Activated T-cell treated with anti-CD3 and anti-CD28 coated beads, Interleukin-2, amount 50 U/mL, for 72 hours (primary cell): ENCODE results near the gene MIP. TPM values are rescaled to one million over a fixed set of nuclear protein-coding genes. Genes with fewer than 3 reads are reported as not detected.
"Not testable (repeated sequence)": the region's sequence is repeated elsewhere in the genome, so short reads cannot be mapped to it uniquely, and the experiment has no call there.

Experiments used
- ATAC-seq, 2 donors: fragments of 150-1000 bp; cut with Tn5 transposase; replicated peaks in 1 of 2; 2 replicates each; pipeline ENCODE4 v1.10.0; 2021; ENCODE audit warnings: moderate library complexity in 2 of 2, mild to moderate bottlenecking in 1 of 2
- DNase-seq, 2 donors: peaks; one replicate each; pipeline ENCODE4 v3.0.0; 2021 to 2022; ENCODE audit warnings: mixed read lengths in 1 of 2
- H3K27ac Mint-ChIP-seq: one replicate; pipeline ENCODE4 v1.8.0; 2022; ENCODE audit warnings: mild to moderate bottlenecking, moderate library complexity, mixed read lengths
- H3K27me3 Mint-ChIP-seq: one replicate; pipeline ENCODE4 v1.8.0; 2022; ENCODE audit warnings: low read depth, mixed read lengths
- H3K36me3 Mint-ChIP-seq, 2 donors: one replicate each; pipeline ENCODE4 v1.8.0; 2022; ENCODE audit warnings: mixed read lengths in 2 of 2, mild to moderate bottlenecking in 1 of 2; ENCODE audit not compliant: insufficient read depth in 2 of 2
- H3K4me1 Mint-ChIP-seq: one replicate; pipeline ENCODE4 v1.8.0; 2022; ENCODE audit warnings: low read depth, mixed read lengths
- H3K4me3 Mint-ChIP-seq, 2 donors: one replicate each; pipeline ENCODE4 v1.8.0; 2022; ENCODE audit warnings: mild to moderate bottlenecking in 2 of 2, mixed read lengths in 2 of 2, moderate library complexity in 2 of 2
- H3K9me3 Mint-ChIP-seq, 2 donors: one replicate each; pipeline ENCODE4 v1.8.0; 2022; ENCODE audit warnings: mixed read lengths in 2 of 2
- total RNA-seq, 2 donors: library from RNA; stranded (reverse); gene quantifications; one replicate each; pipeline ENCODE4 v1.2.3, GENCODE V29; 2022

MIP gene
- not detected for total RNA-seq

- Mint-ChIP-seq H3K36me3 (no peaks in the 10 kb centered on the region), H3K27me3 (no peaks in the 10 kb centered on the region), H3K27ac (no peak within 1 kb of the TSS), H3K4me1 (peaks cover 10% of the 10 kb centered on the region), H3K9me3 (no peaks in the 10 kb centered on the region), H3K4me3 (no peak within 1 kb of the TSS)
- ATAC-seq = no peak
- no peak for DNase-seq
Observed at GRCh38 chr12:56454557-56454956, at the start of gene MIP. TSS of gene MIP (minus strand) at chr12:56454657. CDS start at chr12:56454613, 44 bp downstream.

DNA sequence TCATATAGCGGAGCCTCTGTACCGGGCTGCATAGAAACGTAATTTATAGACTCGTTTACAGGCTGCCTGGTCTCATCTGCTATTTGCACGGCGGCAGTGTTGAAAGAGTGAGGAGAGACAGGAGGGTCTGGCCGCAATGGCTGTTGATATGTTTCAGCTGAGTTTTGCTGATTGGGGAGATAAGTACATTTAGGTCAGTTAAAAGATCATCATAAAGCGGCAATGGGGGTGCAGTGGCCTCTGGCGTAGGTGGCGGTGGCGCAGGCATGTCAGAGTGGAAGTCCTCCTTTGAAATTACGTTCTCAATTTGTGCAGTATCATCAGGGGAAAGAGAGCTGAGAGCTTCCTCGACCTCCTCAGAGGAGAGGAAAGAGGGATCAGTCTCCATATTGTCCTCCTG, 45.4 kb upstream of the MIP start:
- H3K36me3 Mint-ChIP-seq, DNase-seq, H3K27ac Mint-ChIP-seq, H3K4me1 Mint-ChIP-seq, H3K9me3 Mint-ChIP-seq, ATAC-seq, H3K4me3 Mint-ChIP-seq: not testable (repeated sequence)
- H3K27me3 Mint-ChIP-seq = peaks cover 20% of the 10 kb centered on the region

- not testable (repeated sequence) for H3K4me1 Mint-ChIP-seq, DNase-seq, H3K9me3 Mint-ChIP-seq, ATAC-seq, H3K27ac Mint-ChIP-seq, H3K36me3 Mint-ChIP-seq, H3K4me3 Mint-ChIP-seq
- H3K27me3 Mint-ChIP-seq = peaks cover 20% of the 10 kb centered on the region
Observed at GRCh38 chr12:56499452-56499851, 45.0 kb upstream of the MIP start.

- not testable (repeated sequence) for DNase-seq, H3K4me1 Mint-ChIP-seq, ATAC-seq
Observed at GRCh38 chr12:56498126-56498902, 43.9 kb upstream of the MIP start.

DNA sequence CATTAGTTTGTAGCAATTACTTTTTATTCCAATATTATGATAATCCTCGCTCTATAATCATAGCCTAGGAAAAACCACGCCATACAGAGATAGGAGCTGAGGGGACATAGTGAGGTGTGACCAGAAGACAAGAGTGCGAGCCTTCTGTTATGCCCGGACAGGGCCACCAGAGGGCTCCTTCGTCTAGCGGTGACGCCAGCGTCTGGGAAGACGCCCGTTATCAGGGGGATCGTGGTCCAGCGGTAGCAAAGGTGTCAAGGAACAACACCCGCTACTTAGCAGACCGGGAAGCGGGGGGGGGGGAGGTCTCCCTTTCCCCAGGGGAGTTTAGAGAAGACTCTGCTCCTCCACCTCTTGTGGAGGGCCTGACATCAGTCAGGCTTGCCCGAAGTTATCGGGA, 42.2 kb upstream of the MIP start:
- H3K27ac Mint-ChIP-seq = not testable (repeated sequence)
- DNase-seq = peak; percentile 61 to 72
- H3K4me3 Mint-ChIP-seq = peak overlapping the region; percentile 62 to 63

More at GRCh38 chr12:56498126-56498902, 43.9 kb upstream of the MIP start:
- not testable (repeated sequence) for H3K27ac Mint-ChIP-seq, H3K4me3 Mint-ChIP-seq, H3K9me3 Mint-ChIP-seq, H3K36me3 Mint-ChIP-seq
- H3K27me3 Mint-ChIP-seq = peaks cover 20% of the 10 kb centered on the region

GRCh38 chr12:56494481-56494880, 40.0 kb upstream of the MIP start:
- H3K4me1 Mint-ChIP-seq, H3K4me3 Mint-ChIP-seq, DNase-seq, H3K9me3 Mint-ChIP-seq, ATAC-seq, H3K36me3 Mint-ChIP-seq, H3K27ac Mint-ChIP-seq: not testable (repeated sequence)
- H3K27me3 Mint-ChIP-seq = peaks cover 40% of the 10 kb centered on the region

More for the DNA sequence above, 42.2 kb upstream of the MIP start:
- ATAC-seq, H3K36me3 Mint-ChIP-seq, H3K4me1 Mint-ChIP-seq, H3K9me3 Mint-ChIP-seq: not testable (repeated sequence)
- H3K27me3 Mint-ChIP-seq = peaks cover 23% of the 10 kb centered on the region

- ATAC-seq, H3K4me1 Mint-ChIP-seq, DNase-seq, H3K4me3 Mint-ChIP-seq, H3K9me3 Mint-ChIP-seq, H3K36me3 Mint-ChIP-seq, H3K27ac Mint-ChIP-seq: not testable (repeated sequence)
- peaks cover 40% of the 10 kb centered on the region for H3K27me3 Mint-ChIP-seq
Observed at GRCh38 chr12:56494106-56494415, 39.6 kb upstream of the MIP start.

DNA sequence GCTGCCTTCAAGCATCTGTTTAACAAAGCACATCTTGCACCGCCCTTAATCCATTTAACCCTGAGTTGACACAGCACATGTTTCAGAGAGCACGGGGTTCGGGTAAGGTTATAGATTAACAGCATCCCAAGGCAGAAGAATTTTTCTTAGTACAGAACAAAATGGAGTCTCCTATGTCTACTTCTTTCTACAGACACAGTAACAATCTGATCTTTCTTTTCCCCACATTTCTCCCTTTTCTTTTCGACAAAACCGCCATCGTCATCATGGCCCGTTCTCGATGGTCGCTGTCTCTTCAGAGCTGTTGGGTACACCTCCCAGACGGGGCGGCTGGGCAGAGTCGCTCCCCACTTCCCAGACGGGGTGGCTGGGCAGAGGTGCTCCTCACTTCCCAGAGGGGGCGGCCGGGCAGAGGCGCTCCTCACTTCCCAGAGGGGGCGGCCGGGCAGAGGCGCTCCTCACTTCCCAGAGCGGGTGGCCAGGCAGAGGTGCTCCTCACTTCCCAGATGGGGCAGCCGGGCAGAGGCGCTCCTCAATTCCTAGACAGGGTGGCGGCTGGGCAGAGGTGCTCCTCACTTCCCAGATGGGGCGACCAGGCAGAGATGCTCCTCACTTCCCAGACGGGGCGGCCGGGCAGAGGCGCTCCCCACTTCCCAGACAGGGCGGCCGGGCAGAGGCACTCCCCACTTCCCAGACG, 39.1 kb upstream of the MIP start:
- DNase-seq, H3K27ac Mint-ChIP-seq, ATAC-seq, H3K4me1 Mint-ChIP-seq, H3K36me3 Mint-ChIP-seq, H3K4me3 Mint-ChIP-seq, H3K9me3 Mint-ChIP-seq: not testable (repeated sequence)
- H3K27me3 Mint-ChIP-seq = peaks cover 40% of the 10 kb centered on the region

DNA sequence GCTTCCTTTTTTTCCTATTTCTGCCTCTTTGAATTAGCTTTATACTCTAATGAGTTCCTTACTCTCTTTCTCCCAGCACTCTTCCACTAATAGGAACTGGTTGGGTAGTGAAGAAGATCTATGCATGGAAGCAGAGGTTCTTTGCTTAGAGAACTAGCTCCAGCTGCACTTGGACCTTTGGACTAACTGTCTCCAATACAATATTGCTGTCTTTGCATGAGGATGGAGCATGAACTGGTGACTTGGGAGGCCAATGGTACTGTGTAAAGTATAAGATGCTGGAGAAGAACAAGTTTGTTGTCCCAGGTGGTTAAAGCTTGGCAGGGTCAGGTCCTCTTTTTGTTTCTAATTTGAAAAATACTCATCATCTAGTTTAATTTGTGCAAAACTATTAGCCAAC, 35.9 kb upstream of the MIP start:
- DNase-seq (no peak), ATAC-seq (no peak)
- H3K4me3 Mint-ChIP-seq = no peak overlapping the region
- peaks cover 15% of the 10 kb centered on the region for H3K4me1 Mint-ChIP-seq
- H3K27ac Mint-ChIP-seq = no peak overlapping the region
- peaks cover 2 to 3% of the 10 kb centered on the region in 2 donors for H3K36me3 Mint-ChIP-seq
- H3K9me3 Mint-ChIP-seq = peaks cover 2 to 3% of the 10 kb centered on the region in 2 donors
- H3K27me3 Mint-ChIP-seq = peaks cover 46% of the 10 kb centered on the region

DNA sequence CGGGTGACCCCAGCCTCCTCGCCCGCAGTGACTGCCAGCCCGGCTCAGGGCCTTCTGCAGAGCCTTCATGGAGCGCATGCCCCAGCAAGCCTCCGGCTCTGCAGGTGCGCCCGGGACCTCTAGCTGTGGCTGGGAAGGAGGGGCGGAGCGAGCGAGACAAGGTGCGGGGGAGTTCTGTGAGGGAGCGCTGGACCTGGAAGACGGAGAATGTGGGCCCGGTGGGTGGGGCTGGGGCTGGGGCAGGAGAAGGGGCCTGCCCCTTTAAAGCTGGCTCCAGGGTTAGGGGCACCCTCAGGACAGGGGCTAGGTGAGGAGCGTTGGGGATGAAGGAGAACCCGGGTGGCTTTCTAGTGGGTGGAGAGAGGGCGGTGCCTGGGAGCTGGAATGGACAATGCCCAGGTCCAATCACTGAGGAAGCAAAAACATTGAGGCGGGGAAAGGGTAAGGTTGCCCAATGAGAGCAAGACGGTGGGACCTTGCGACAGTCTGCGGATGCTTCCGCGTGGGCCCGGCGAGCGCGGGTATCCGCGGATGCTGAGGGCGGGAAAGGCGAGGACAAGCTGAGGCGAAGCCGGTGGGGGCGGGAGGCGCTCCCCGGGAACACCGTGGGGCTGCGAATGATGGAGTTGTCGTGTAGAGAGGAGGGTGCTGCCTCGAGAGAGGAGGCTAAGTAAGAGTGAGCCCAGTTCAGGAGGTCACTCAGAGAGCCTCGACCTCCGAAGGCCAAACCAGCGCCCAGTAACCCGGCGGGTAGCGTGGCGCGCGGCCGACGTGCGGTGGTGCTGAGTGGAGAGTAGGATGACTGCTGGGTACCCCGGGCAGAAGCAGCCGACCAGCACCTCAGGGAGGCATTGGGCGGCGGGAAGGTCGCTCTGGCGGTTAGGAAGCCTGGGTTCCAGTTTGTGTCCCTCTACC, 33.8 kb upstream of the MIP start, which contains the start of gene GLS2:
TSS of gene GLS2 (minus strand) at position 121 of the 915 bp plus-strand sequence. CDS start at position 78, 43 bp downstream.
- H3K36me3 Mint-ChIP-seq = peaks cover 2 to 3% of the 10 kb centered on the region in 2 donors
- ATAC-seq (peak; percentile 94 to 96), DNase-seq (peak; percentile 77 to 79)
- peaks cover 15% of the 10 kb centered on the region for H3K4me1 Mint-ChIP-seq
- H3K4me3 Mint-ChIP-seq = peak within 1 kb of the TSS; percentile 90
- peaks cover 2 to 3% of the 10 kb centered on the region in 2 donors for H3K9me3 Mint-ChIP-seq
- H3K27ac Mint-ChIP-seq = no peak within 1 kb of the TSS
- H3K27me3 Mint-ChIP-seq = peaks cover 46% of the 10 kb centered on the region

GRCh38 chr12:56487448-56488040, 33.1 kb upstream of the MIP start:
- ATAC-seq (peak; percentile 48 to 53), DNase-seq (peak; percentile 38 to 40)
- Mint-ChIP-seq H3K27me3 (peaks cover 46% of the 10 kb centered on the region), H3K27ac (no peak overlapping the region), H3K9me3 (peaks cover 2 to 3% of the 10 kb centered on the region in 2 donors), H3K36me3 (peaks cover 2 to 3% of the 10 kb centered on the region in 2 donors), H3K4me3 (peak overlapping the region; percentile 90), H3K4me1 (peaks cover 15% of the 10 kb centered on the region)

DNA sequence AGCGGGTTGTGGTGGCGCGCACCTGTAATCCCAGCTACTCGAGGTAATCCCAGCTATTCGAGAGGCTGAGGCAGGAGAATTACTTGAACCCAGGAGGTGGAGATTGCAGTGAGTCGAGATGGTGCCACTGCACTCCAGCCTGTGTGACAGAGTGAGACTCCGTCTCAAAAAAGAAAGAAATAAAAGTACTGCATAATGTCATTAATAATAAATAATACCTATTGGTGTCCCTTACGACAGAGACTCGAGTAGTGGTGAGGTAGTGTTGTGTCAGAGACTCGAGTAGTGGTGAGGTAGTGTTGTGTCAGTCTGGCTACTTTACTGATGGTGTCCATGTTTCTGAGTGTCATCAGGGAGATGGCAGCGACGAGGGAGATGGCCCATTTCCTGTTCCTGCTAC, 32.2 kb upstream of the MIP start:
- no peak for ATAC-seq
- Mint-ChIP-seq H3K27ac (no peak overlapping the region), H3K9me3 (peaks cover 2 to 3% of the 10 kb centered on the region in 2 donors)

More for the DNA sequence above, 32.2 kb upstream of the MIP start:
- no peak for DNase-seq
- H3K4me3 Mint-ChIP-seq = peak overlapping the region in 1 of 2 donors; percentile 90
- H3K36me3 Mint-ChIP-seq = peaks cover 2 to 3% of the 10 kb centered on the region in 2 donors
- H3K27me3 Mint-ChIP-seq = peaks cover 43% of the 10 kb centered on the region
- peaks cover 15% of the 10 kb centered on the region for H3K4me1 Mint-ChIP-seq
